ENCODE data around the gene PPTC7. TPM values are rescaled to one million over a fixed set of nuclear protein-coding genes. Genes with fewer than 3 reads are reported as not detected.
"Not testable (repeated sequence)": the region's sequence is repeated elsewhere in the genome, so short reads cannot be mapped to it uniquely, and the experiment has no call there.

Gene PPTC7
- total RNA-seq, 1 donor from 2014 or later: 13.7 TPM

- peaks cover 7% of the 10 kb centered on the region for H3K36me3 Mint-ChIP-seq (ENCODE audit: insufficient read depth)
- no peaks in the 10 kb centered on the region for H3K9me3 Mint-ChIP-seq (ENCODE audit: low read depth)
- H3K27ac Mint-ChIP-seq: peak overlapping the region; percentile 47
- H3K4me1 Mint-ChIP-seq (ENCODE audit: low read depth): peaks cover 14% of the 10 kb centered on the region
- no peak for TF ChIP-seq CTCF (IDR thresholded peaks at IDR 0.05; ENCODE audit: unreplicated experiment)
- H3K4me3 Mint-ChIP-seq (ENCODE audit: low read depth): no peak overlapping the region
- no peaks in the 10 kb centered on the region for H3K27me3 Mint-ChIP-seq
- no peak for DNase-seq (ENCODE audit: low spot score, unreplicated experiment)
These were observed 49.5 kb downstream of the PPTC7 start for GRCh38 chr12:110533607-110534006.

DNA sequence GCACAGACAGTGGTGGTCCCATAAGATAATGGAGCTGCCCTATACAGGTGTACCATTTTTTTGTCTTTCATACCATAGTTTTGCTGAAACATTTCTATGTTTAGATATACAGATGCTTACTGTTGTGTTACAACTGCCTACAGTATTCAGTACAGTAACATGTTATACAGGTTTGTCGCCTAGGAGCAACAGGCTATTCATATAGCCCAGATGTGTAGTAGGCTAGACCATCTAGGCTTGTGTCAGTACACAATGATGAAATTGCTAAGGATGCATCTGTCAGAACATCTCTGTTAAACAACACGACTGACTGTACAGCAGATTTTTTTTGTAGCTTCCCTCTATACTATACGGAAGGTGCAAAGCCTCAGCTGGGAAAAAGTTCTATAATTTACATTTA, 50.5 kb downstream of the PPTC7 start:
- Mint-ChIP-seq H3K4me1 (ENCODE audit: low read depth) (peaks cover 14% of the 10 kb centered on the region), H3K27ac (no peak overlapping the region), H3K27me3 (no peaks in the 10 kb centered on the region), H3K9me3 (ENCODE audit: low read depth) (no peaks in the 10 kb centered on the region), H3K4me3 (ENCODE audit: low read depth) (no peak overlapping the region), H3K36me3 (ENCODE audit: insufficient read depth) (peaks cover 5% of the 10 kb centered on the region)
- no peak for TF ChIP-seq CTCF (IDR thresholded peaks at IDR 0.05; ENCODE audit: unreplicated experiment)
- no peak for DNase-seq (ENCODE audit: low spot score, unreplicated experiment)

- no peak for TF ChIP-seq CTCF (IDR thresholded peaks at IDR 0.05; ENCODE audit: unreplicated experiment)
- no peak for DNase-seq (ENCODE audit: low spot score, unreplicated experiment)
- H3K36me3 Mint-ChIP-seq (ENCODE audit: insufficient read depth): peaks cover 5% of the 10 kb centered on the region
- no peaks in the 10 kb centered on the region for H3K9me3 Mint-ChIP-seq (ENCODE audit: low read depth)
- H3K27me3 Mint-ChIP-seq: no peaks in the 10 kb centered on the region
- no peak overlapping the region for H3K4me3 Mint-ChIP-seq (ENCODE audit: low read depth)
- H3K4me1 Mint-ChIP-seq (ENCODE audit: low read depth): peaks cover 14% of the 10 kb centered on the region
- H3K27ac Mint-ChIP-seq: peak overlapping the region; percentile 24
These were observed 51.3 kb downstream of the PPTC7 start for GRCh38 chr12:110531741-110532333.

- Mint-ChIP-seq H3K4me1 (ENCODE audit: low read depth) (peaks cover 14% of the 10 kb centered on the region), H3K27me3 (no peaks in the 10 kb centered on the region), H3K4me3 (ENCODE audit: low read depth) (no peak overlapping the region), H3K9me3 (ENCODE audit: low read depth) (no peaks in the 10 kb centered on the region), H3K36me3 (ENCODE audit: insufficient read depth) (peaks cover 5% of the 10 kb centered on the region), H3K27ac (no peak overlapping the region)
- DNase-seq (ENCODE audit: low spot score, unreplicated experiment): no peak
- no peak for TF ChIP-seq CTCF (IDR thresholded peaks at IDR 0.05; ENCODE audit: unreplicated experiment)
These were observed 52.6 kb downstream of the PPTC7 start for GRCh38 chr12:110530511-110530910.

- Mint-ChIP-seq H3K36me3 (ENCODE audit: insufficient read depth) (peaks cover 5% of the 10 kb centered on the region), H3K9me3 (ENCODE audit: low read depth) (no peaks in the 10 kb centered on the region), H3K27ac (no peak overlapping the region), H3K4me3 (ENCODE audit: low read depth) (no peak overlapping the region), H3K27me3 (no peaks in the 10 kb centered on the region), H3K4me1 (ENCODE audit: low read depth) (no peaks in the 10 kb centered on the region)
- TF ChIP-seq CTCF (IDR thresholded peaks at IDR 0.05; ENCODE audit: unreplicated experiment): no peak
- no peak for DNase-seq (ENCODE audit: low spot score, unreplicated experiment)
These were observed 54.8 kb downstream of the PPTC7 start for GRCh38 chr12:110528277-110528839.

DNA sequence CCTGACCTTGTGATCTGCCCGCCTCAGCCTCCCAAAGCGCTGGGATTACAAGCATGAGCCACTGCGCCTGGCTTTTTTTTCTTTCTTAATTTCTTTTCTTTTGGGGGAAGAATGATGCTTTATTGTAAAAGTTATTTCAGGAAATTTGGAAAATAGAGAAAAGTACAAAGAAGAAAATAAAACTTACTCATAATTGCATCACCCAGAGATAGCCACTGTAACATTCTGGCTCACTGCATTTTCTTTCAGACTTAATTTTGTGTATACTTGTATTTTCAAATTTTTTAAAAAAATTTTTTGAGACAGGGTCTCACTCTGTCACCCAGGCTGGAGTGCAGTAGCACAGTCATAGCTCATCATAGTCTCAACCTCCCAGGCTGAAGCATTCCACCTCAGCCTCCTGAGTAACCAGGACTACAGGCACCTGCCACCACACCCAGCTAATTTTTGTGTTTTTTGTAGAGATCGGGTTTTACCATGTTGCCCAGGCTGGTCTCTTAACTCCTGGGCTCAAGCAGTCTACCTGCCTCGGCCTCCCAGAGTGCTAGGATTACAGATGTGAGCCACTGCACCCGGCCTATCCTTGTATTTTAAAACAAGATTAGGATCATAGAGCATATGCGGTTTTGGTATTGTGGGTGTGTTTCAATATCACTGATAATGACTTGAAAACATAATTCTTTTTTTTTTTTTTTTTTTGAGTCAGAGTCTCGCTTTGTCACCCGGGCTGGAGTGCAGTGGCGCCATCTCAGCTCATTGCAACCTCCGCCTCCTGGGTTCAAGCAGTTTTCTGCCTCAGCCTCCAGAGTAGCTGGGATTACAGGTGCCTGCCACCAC, 62.0 kb downstream of the PPTC7 start:
- H3K27ac Mint-ChIP-seq; H3K9me3 Mint-ChIP-seq (ENCODE audit: low read depth); H3K4me3 Mint-ChIP-seq (ENCODE audit: low read depth); DNase-seq (ENCODE audit: low spot score, unreplicated experiment); H3K4me1 Mint-ChIP-seq (ENCODE audit: low read depth); H3K36me3 Mint-ChIP-seq (ENCODE audit: insufficient read depth); H3K27me3 Mint-ChIP-seq: not testable (repeated sequence)

DNA sequence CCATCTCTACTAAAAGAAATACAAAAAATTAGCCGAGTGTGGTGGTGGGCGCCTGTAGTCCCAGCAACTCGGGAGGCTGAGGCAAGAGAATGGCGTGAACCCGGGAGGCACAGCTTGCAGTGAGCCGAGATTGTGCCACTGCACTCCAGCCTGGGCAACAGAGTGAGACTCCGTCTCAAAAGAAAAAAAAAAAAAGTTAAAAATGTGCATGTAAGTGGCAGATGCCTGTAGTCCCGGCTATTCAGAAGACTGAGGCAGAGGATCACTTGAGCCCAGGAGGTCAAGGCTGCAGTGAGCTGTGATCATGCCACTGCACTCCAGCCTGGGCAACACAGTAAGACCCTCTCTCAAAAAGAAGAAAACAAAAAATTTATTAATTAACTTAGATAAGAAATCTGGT, 65.1 kb downstream of the PPTC7 start:
- not testable (repeated sequence) for H3K27me3 Mint-ChIP-seq; H3K4me3 Mint-ChIP-seq (ENCODE audit: low read depth); DNase-seq (ENCODE audit: low spot score, unreplicated experiment); H3K4me1 Mint-ChIP-seq (ENCODE audit: low read depth); H3K27ac Mint-ChIP-seq; H3K36me3 Mint-ChIP-seq (ENCODE audit: insufficient read depth); H3K9me3 Mint-ChIP-seq (ENCODE audit: low read depth)

Data from progenitor cell of endocrine pancreas (in vitro differentiated cells).